A673 (cell line): ENCODE results near the gene CTSO. TPM values are rescaled to one million over a fixed set of nuclear protein-coding genes. Genes with fewer than 3 reads are reported as not detected.

Source experiments
- BruUV-seq: library from RNA; stranded (reverse); fragments of 400-500 nt; replicated peaks from 2 replicates; lab custom pipeline; 2021; lab: Mats Ljungman, UMichigan
- CTCF ChIA-PET: fragments of 300-600 bp; sonication (Branson Sonifier 250); formaldehyde crosslinking; loops from one replicate; lab custom pipeline; 2022; ENCODE audit warnings: antibody characterized with exemption; lab: Charles Lee
- POLR2A ChIA-PET: fragments of 300-600 bp; sonication (Branson Sonifier 250); formaldehyde crosslinking; loops from one replicate; lab custom pipeline; 2022; ENCODE audit warnings: antibody characterized with exemption; ENCODE audit not compliant: low non-redundant PET; lab: Charles Lee
- DNase-seq: peaks from one replicate; pipeline ENCODE4 v3.0.0-alpha.2; 2015; ENCODE audit warnings: low spot score
- H3K27ac ChIP-seq: fragments of 200-600 bp; sonication (generic); 2 replicates; pipeline ENCODE4 v1.5.1; 2016; ENCODE audit warnings: mixed run types, low read depth, mild to moderate bottlenecking, mixed read lengths, antibody characterized with exemption, low read length; ENCODE audit not compliant: poor library complexity, severe bottlenecking
- H3K27me3 ChIP-seq: fragments of 200-600 bp; sonication (generic); replicated peaks from 2 replicates; pipeline ENCODE4 v1.6.1; 2017; ENCODE audit warnings: mixed run types, low read depth, mild to moderate bottlenecking, mixed read lengths, antibody characterized with exemption, low read length; ENCODE audit not compliant: insufficient read depth, poor library complexity
- H3K36me3 ChIP-seq: fragments of 200-600 bp; sonication (generic); 2 replicates; pipeline ENCODE4 v1.6.1; 2016; ENCODE audit warnings: mixed run types, mild to moderate bottlenecking, mixed read lengths, antibody characterized with exemption, low read length; ENCODE audit not compliant: insufficient read depth, poor library complexity, severe bottlenecking
- H3K4me1 ChIP-seq: fragments of 200-600 bp; sonication (generic); 2 replicates; pipeline ENCODE4 v1.6.1; 2017; ENCODE audit warnings: mixed run types, mild to moderate bottlenecking, mixed read lengths, antibody characterized with exemption, low read length; ENCODE audit not compliant: insufficient read depth, poor library complexity, severe bottlenecking
- H3K4me3 ChIP-seq: fragments of 200-600 bp; sonication (generic); 2 replicates; pipeline ENCODE4 v1.5.1; 2016; ENCODE audit warnings: low read depth, mixed run types, mild to moderate bottlenecking, mixed read lengths, low read length; ENCODE audit not compliant: poor library complexity, severe bottlenecking
- H3K9me3 ChIP-seq: fragments of 200-600 bp; sonication (generic); 2 replicates; pipeline ENCODE4 v1.6.1; 2016; ENCODE audit warnings: mixed run types, low read depth, mild to moderate bottlenecking, mixed read lengths, antibody characterized with exemption, low read length; ENCODE audit not compliant: poor library complexity, severe bottlenecking
- CTCF ChIP-seq: fragments of 300-800, 200-600 bp; sonication (generic); conservative IDR thresholded peaks from 2 replicates; pipeline ENCODE4 v1.5.1; 2017; ENCODE audit warnings: low read depth, mild to moderate bottlenecking, antibody characterized with exemption, low read length, moderate library complexity, mixed read lengths
- EZH2 ChIP-seq: fragments of 200-600 bp; sonication (generic); IDR thresholded peaks from 2 replicates; pipeline ENCODE4 v1.6.1; 2017; ENCODE audit warnings: borderline replicate concordance, low read depth, mild to moderate bottlenecking, mixed read lengths, antibody characterized with exemption, low read length; ENCODE audit not compliant: poor library complexity, severe bottlenecking
- intact Hi-C: fragments of 100-400 bp; cut with micrococcal nuclease; formaldehyde crosslinking; loops from one replicate; pipeline ENCODE4 v1.10.0; 2022; ENCODE audit not compliant: unreplicated experiment
- total RNA-seq: library from RNA; stranded (reverse); gene quantifications from 2 replicates; pipeline ENCODE4 v1.2.3, GENCODE V29; 2021

Gene CTSO
- total RNA-seq, 1 experiment from 2014 or later: 1.4 TPM

GRCh38 chr4:155954118-155954685 is 536 bp upstream of the CTSO start:
- H3K4me1 ChIP-seq: peaks cover 4% of the 10 kb centered on the region
- H3K9me3 ChIP-seq: no peaks in the 10 kb centered on the region
- H3K27ac ChIP-seq: peak overlapping the region; percentile 94
- BruUV-seq: no TSS peak
- CTCF ChIA-PET: interaction anchor here (0.5 to 1.9 kb wide), 2 partner anchors 144 to 165 kb away, joined by 3 to 16 read pairs; no protein-coding TSS in a partner anchor
- TF ChIP-seq EZH2 (no peak), CTCF (no peak)
- H3K36me3 ChIP-seq: no peaks in the 10 kb centered on the region
- peak overlapping the region; percentile 80 for H3K4me3 ChIP-seq
- POLR2A ChIA-PET: no interaction called here
- H3K27me3 ChIP-seq: no peaks in the 10 kb centered on the region
- intact Hi-C loops: loop anchor here (5.0 kb wide), 1 partner anchor 552 kb away; no protein-coding TSS in a partner anchor
- DNase-seq: no peak

DNA sequence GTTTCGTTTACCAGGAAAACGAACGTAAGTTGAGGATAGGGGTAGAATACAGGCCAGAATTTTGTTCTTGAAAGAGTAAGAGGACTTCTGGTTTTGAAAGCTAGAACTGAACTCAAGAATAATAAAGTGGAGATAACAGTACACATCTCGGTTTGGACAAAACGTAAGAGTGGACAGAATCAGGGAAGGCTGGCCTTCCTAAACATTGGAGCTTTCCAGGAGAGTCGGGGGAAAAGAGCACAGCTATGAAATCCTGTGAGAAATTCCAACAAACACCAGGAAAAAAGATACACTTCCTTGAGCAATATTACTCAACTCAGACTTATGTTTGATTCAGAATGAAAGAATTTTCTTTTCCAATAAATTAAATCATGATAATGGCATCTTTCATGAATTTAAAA is 1.2 kb downstream of the CTSO start:
- intact Hi-C loops: loop anchor here (5.0 kb wide), 1 partner anchor 550 kb away; no protein-coding TSS in a partner anchor
- no peak for DNase-seq
- ChIA-PET CTCF (interaction anchor here (1.9 kb wide), 1 partner anchor 142 kb away, joined by 16 read pairs; no protein-coding TSS in a partner anchor), POLR2A (no interaction called here)
- Histone ChIP-seq H3K27me3 (no peaks in the 10 kb centered on the region), H3K36me3 (no peaks in the 10 kb centered on the region), H3K27ac (no peak overlapping the region), H3K4me3 (no peak overlapping the region), H3K4me1 (peaks cover 4% of the 10 kb centered on the region), H3K9me3 (no peaks in the 10 kb centered on the region)
- TF ChIP-seq CTCF: no peak
- no peak for TF ChIP-seq EZH2
- no TSS peak for BruUV-seq

DNA sequence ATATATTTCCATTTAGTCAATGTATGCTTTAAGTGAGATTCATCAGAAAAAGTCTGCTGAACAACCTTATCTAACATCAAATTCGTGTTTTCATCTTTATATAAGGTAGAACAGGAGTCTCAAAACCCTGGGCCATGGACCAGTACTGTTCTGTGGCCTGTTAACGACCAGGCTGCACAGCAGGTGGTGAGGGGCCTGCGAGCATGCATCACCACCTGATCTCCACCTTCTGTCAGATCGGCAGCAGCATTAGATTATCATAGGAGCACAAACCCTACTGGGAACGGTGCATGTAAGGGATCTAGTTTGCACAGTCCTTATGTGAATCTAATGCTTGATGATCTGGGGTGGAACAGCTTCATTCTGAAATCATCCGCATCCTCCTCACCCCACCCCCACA is 3.2 kb downstream of the CTSO start:
- Histone ChIP-seq H3K4me3 (no peak overlapping the region), H3K4me1 (peaks cover 4% of the 10 kb centered on the region), H3K27ac (no peak overlapping the region), H3K27me3 (no peaks in the 10 kb centered on the region), H3K36me3 (no peaks in the 10 kb centered on the region), H3K9me3 (no peaks in the 10 kb centered on the region)
- no peak for TF ChIP-seq CTCF
- TF ChIP-seq EZH2: no peak
- BruUV-seq: no TSS peak
- POLR2A ChIA-PET: no interaction called here
- no peak for DNase-seq
- CTCF ChIA-PET: no interaction called here
- intact Hi-C loops: loop anchor here (5.0 kb wide), 1 partner anchor 548 kb away; no protein-coding TSS in a partner anchor
